ENCODE data around the gene PIP5K1A. TPM values are rescaled to one million over a fixed set of nuclear protein-coding genes. Genes with fewer than 3 reads are reported as not detected.

Gene PIP5K1A
- total and polyA plus RNA-seq, 9 of the 15 experiments (the other 6 are each of a cell fraction or from before 2014, with no cell fraction given), result 1.9 to 42.4 (median 18.8) TPM

- TSS peak; percentile 39 for BruUV-seq (replicated peaks)
- peak within 1 kb of the TSS; percentile 99 for H2AFZ ChIP-seq (ENCODE audit: low read depth, low read length)
- DNase-seq (ENCODE audit: extremely low read depth in 1 of 4, low spot score in 3 of 4) (peak; percentile 97 to 100 (median 98)), FAIRE-seq (peak; percentile 99), ATAC-seq (peak; percentile 95)
- no peaks in the 10 kb centered on the region for H3K27me3 ChIP-seq (ENCODE audit: control insufficient read depth in 2 of 2, insufficient read depth in 2 of 2, low read length in 2 of 2)
- H3K9me3 ChIP-seq (replicated peaks; ENCODE audit: control insufficient read depth, insufficient read depth, low read depth, low read length), result no peaks in the 10 kb centered on the region
- peaks cover 28% of the 10 kb centered on the region for H3K79me2 ChIP-seq (ENCODE audit: control insufficient read depth, insufficient read depth, low read length)
- WGBS (ENCODE audit: insufficient coverage, low coverage, missing lambda C conversion rate), result under 1% methylated on average over 55 of the region's 74 CpGs
- H3K4me2 ChIP-seq (ENCODE audit: insufficient read depth, low read length), result peak within 1 kb of the TSS; percentile 100
- POLR2A ChIA-PET, result interaction anchor here (0.6 to 3.7 kb wide), 30 partner anchors 9 to 679 kb away, joined by 3 to 43 read pairs (median 4); partner anchors contain the start of genes PI4KB, PSMB4, PSMD4 and VPS72
- intact Hi-C loops (cut with micrococcal nuclease), result loop anchor here (2.0 to 10.0 kb wide), 2 partner anchors 27 to 63 kb away; partner anchors contain the start of genes PSMD4 and RFX5
- peaks cover 2% of the 10 kb centered on the region for H3K9me1 ChIP-seq (ENCODE audit: control insufficient read depth, insufficient read depth, low read length)
- peaks cover 8% of the 10 kb centered on the region; the same call in 1 of the 2 replicates for H4K20me1 ChIP-seq (replicated peaks; ENCODE audit: control insufficient read depth, insufficient read depth, low read length)
- H3K9ac ChIP-seq (ENCODE audit: insufficient read depth in 1 of 2, low read depth in 2 of 2, low read length in 2 of 2), result peak within 1 kb of the TSS; percentile 93 to 99
- in situ Hi-C loops (cut with MboI), result no loop called here
- peaks cover 24 to 33% of the 10 kb centered on the region in 2 experiments for H3K4me1 ChIP-seq (replicated peaks in 1 of 2; ENCODE audit: control insufficient read depth in 2 of 2, insufficient read depth in 2 of 2, low read length in 2 of 2)
- peaks cover 30% of the 10 kb centered on the region; the same call in 2 of the 3 replicates for H3K36me3 ChIP-seq (ENCODE audit: control insufficient read depth, insufficient read depth, low read length)
- peak within 1 kb of the TSS; percentile 99 for H3K27ac ChIP-seq (ENCODE audit: extremely low read depth, low read depth, low read length)
- CTCF ChIA-PET (ENCODE audit: low intra/inter-chr PET ratio), result interaction anchor here (0.6 kb wide), 1 partner anchor 1098 kb away, joined by 3 read pairs; no protein-coding TSS in a partner anchor
- peak within 1 kb of the TSS; percentile 67 for H3K4me3 ChIP-seq
- TF ChIP-seq ZFX (CRISPR knock-in tag; IDR thresholded peaks at IDR 0.05) (peak; percentile 86; the same call in 1 of the 2 replicates), ATF3 (IDR thresholded peaks at IDR 0.05) (no peak), ATF3 (CRISPR knock-in tag; conservative IDR thresholded peaks at IDR 0.05) (no peak), IRF1 (CRISPR knock-in tag; IDR thresholded peaks at IDR 0.05; ENCODE audit: borderline replicate concordance) (no peak), GTF2A2 (tag; IDR thresholded peaks at IDR 0.05) (no peak), ZBTB12 (CRISPR knock-in tag; IDR thresholded peaks at IDR 0.05) (0 out of 2 replicates have a peak, but pooled peaks have one; percentile 32), CHD2 (IDR thresholded peaks at IDR 0.05; ENCODE audit: low read depth, low read length) (peak; percentile 91), STAT5A (IDR thresholded peaks at IDR 0.05; ENCODE audit: borderline replicate concordance, low read length) (peak; percentile 34; the same call in 1 of the 2 replicates), EGR1 (conservative IDR thresholded peaks at IDR 0.05) (peak; percentile 57), VEZF1 (CRISPR knock-in tag; IDR thresholded peaks at IDR 0.05) (peak; percentile 97), FOXK2 (conservative IDR thresholded peaks at IDR 0.05 in 1 of 2, IDR thresholded peaks at IDR 0.05 in 1 of 2; ENCODE audit: low read depth in 2 of 2) (peak; percentile 86 to 90), FOS (IDR thresholded peaks at IDR 0.05; ENCODE audit: extremely low read depth, insufficient read length) (peak; percentile 99), ZNF57 (CRISPR knock-in tag; IDR thresholded peaks at IDR 0.05) (0 out of 2 replicates have a peak, but pooled peaks have one; percentile 47)
Observed at GRCh38 chr1:151281969-151282882, 83.9 kb downstream of the PIP5K1A start, which contains the start of gene ZNF687. Gene ZNF687 (plus strand): TSS chr1:151282299. CDS start chr1:151286292, 3,993 bp downstream.

Measured in K562 (cell line).